Large intestine (tissue), 3 donors: Measurements from ENCODE around the gene CASK. TPM values are rescaled to one million over a fixed set of nuclear protein-coding genes. Genes with fewer than 3 reads are reported as not detected.
A peak's percentile ranks its signal among the peaks of the same experiment; 100 is the strongest.
"Not testable (repeated sequence)": the region's sequence is repeated elsewhere in the genome, so short reads cannot be mapped to it uniquely, and the experiment has no call there.

Source experiments
- DNase-seq, 2 donors: peaks; one replicate each; pipeline versions ENCODE4 v3.0.0 to v3.0.0-alpha.2; 2013
- H3K27ac ChIP-seq: one replicate; pipeline ENCODE4 v1.5.1; 2013; ENCODE audit warnings: low read length
- H3K27me3 ChIP-seq: 2 replicates; pipeline ENCODE4 v1.6.1; 2013; ENCODE audit warnings: low read length; ENCODE audit not compliant: control insufficient read depth, insufficient read depth
- H3K36me3 ChIP-seq: 2 replicates; pipeline ENCODE4 v1.6.1; 2013; ENCODE audit warnings: low read length; ENCODE audit not compliant: control insufficient read depth, insufficient read depth
- H3K4me1 ChIP-seq: one replicate; pipeline ENCODE4 v1.6.1; 2013; ENCODE audit warnings: low read length; ENCODE audit not compliant: control insufficient read depth, insufficient read depth
- H3K4me3 ChIP-seq: one replicate; pipeline ENCODE4 v1.5.1; 2013; ENCODE audit warnings: low read length
- H3K9me3 ChIP-seq: one replicate; pipeline ENCODE4 v1.6.1; 2013; ENCODE audit warnings: mild to moderate bottlenecking, low read depth, low read length, moderate library complexity; ENCODE audit not compliant: control insufficient read depth
- WGBS: methylation state at CpG from one replicate; pipeline ENCODE4 v1.1.5; 2013; ENCODE audit warnings: low lambda C conversion rate; ENCODE audit not compliant: insufficient coverage; 5-methylcytosine and 5-hydroxymethylcytosine counted together
- polyA plus RNA-seq: library from polyadenylated mRNA; unstranded; fragments of 120-200 nt; gene quantifications from one replicate; pipeline ENCODE4 v1.2.1, GENCODE V29; 2013

The CASK gene
- polyA plus RNA-seq, 1 donor: 71.3 TPM

DNA sequence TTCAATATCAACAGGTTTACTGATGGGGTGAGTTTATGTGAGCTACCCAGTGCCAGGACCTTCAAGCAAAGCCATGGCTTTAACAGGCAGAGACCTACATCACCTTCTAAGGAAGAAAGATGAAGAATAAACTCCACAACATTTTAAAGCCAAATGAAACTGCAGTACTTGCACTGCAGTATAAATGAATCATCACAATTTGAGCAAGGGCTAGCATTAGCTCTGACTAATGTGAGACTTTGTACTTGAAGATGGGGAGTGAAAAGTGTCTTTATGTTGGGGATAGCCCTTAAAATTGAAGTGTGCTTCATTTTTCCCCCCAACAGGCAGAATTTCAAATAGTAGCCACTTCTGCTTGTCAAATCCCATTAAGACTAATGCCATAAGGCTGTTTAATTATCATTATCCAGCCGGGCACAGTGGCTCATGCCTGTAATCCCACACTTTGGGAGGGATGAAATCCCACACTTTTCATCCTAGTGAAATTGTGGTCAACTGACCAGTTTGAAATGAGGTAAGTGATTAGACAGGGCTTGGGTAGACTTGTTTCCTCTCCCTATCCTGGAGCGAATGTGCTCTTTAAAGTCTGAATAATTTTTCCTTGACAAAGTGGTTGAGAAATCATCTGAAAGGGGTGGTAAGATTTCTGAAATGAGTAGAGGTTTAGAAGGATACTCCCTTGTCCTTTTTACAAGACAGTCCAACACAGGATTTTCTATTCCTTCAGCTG, 261.8 kb downstream of the CASK start:
- H3K4me3 ChIP-seq: no peak overlapping the region
- no peak for DNase-seq
- H3K4me1 ChIP-seq: no peaks in the 10 kb centered on the region
- no peaks in the 10 kb centered on the region for H3K27me3 ChIP-seq
- peaks cover 32% of the 10 kb centered on the region for H3K36me3 ChIP-seq
- H3K9me3 ChIP-seq: no peaks in the 10 kb centered on the region
- WGBS: no CpG with 5 or more reads among the region's 2 CpGs
- H3K27ac ChIP-seq: no peak overlapping the region

- H3K36me3 ChIP-seq: peaks cover 52% of the 10 kb centered on the region
- H3K27ac ChIP-seq: no peak overlapping the region
- no peak for DNase-seq
- H3K27me3 ChIP-seq: no peaks in the 10 kb centered on the region
- H3K9me3 ChIP-seq: no peaks in the 10 kb centered on the region
- no peaks in the 10 kb centered on the region for H3K4me1 ChIP-seq
- no peak overlapping the region for H3K4me3 ChIP-seq
- no CpG with 5 or more reads among the region's 4 CpGs for WGBS
These were observed 267.7 kb downstream of the CASK start for GRCh38 chrX:41655631-41656030.

DNA sequence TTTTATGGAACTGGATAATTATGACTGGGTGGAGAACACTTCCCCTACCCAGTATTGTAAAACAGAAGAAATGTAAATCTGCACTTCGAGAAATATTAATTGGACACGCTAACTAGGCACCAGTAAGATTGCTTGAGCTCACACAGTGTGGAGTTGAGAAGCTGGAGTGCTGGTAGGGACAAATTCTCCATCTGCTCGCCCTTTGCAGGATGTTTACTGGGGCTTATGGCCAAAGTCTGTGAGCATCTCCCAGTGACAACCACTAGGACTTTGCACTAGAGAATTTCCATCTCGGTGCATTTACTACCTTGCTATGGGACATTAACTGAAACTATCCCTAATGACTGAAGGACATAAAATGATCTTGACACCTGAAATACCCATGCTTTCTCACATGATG, 268.3 kb downstream of the CASK start:
- peaks cover 52% of the 10 kb centered on the region for H3K36me3 ChIP-seq
- peak in 1 of 2 donors; percentile 4 for DNase-seq
- no CpG with 5 or more reads among the region's 4 CpGs for WGBS
- no peaks in the 10 kb centered on the region for H3K27me3 ChIP-seq
- H3K27ac ChIP-seq: no peak overlapping the region
- no peaks in the 10 kb centered on the region for H3K4me1 ChIP-seq
- no peaks in the 10 kb centered on the region for H3K9me3 ChIP-seq
- H3K4me3 ChIP-seq: no peak overlapping the region

DNA sequence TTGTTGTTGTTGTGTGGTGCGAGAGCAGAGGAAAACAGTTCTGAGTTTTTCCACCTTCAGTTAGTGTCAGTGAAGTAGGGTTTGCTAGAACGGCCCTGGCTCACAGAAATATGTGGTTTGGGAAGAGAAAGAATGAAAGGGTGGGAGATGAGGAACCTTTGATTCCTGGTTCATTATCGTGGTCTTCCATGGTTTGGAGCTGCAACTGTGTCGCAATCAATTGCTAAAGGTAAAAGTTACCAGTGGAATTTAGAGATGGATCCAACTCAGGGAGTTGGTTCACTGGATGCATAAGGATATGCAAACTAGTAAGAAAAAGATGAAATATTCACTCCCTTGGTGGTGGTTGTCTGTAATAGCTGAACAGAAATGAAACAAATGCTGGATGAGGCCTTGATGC, 270.2 kb downstream of the CASK start:
- no peak overlapping the region for H3K4me3 ChIP-seq
- no peak for DNase-seq
- H3K36me3 ChIP-seq: peaks cover 39% of the 10 kb centered on the region
- no peak overlapping the region for H3K27ac ChIP-seq
- H3K9me3 ChIP-seq: no peaks in the 10 kb centered on the region
- H3K27me3 ChIP-seq: no peaks in the 10 kb centered on the region
- no peaks in the 10 kb centered on the region for H3K4me1 ChIP-seq
- WGBS: no CpG with 5 or more reads among the region's 4 CpGs

- not testable (repeated sequence) for H3K27ac ChIP-seq, DNase-seq, H3K4me1 ChIP-seq, H3K27me3 ChIP-seq, H3K4me3 ChIP-seq, H3K9me3 ChIP-seq, H3K36me3 ChIP-seq
- WGBS: no CpG with 5 or more reads among the region's 2 CpGs
These were observed 277.2 kb downstream of the CASK start for GRCh38 chrX:41646201-41646600.

DNA sequence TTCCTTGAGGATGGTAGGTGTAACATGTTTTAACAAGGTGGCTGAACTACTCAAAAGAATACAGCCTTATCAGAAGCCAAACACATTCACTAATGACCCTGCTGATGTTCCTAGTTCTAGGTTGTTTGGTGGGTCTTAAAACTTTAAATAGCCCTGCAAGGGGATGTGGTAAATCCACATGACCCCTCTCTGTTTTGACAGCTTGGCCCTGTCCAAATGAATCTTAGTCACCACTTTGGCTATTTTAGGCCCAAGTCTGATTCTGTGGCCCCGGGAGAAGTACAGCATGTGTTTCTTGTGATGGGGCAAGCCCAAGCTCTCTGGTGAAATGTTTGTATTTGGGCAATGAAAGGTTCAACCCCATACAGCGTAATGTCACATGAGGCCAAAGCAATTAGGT, 289.1 kb downstream of the CASK start:
- Histone ChIP-seq H3K4me1 (no peaks in the 10 kb centered on the region), H3K36me3 (peaks cover 8% of the 10 kb centered on the region), H3K27me3 (no peaks in the 10 kb centered on the region), H3K27ac (no peak overlapping the region), H3K4me3 (no peak overlapping the region), H3K9me3 (no peaks in the 10 kb centered on the region)
- DNase-seq: no peak
- WGBS: no CpG with 5 or more reads among the region's 2 CpGs

GRCh38 chrX:41630091-41630490, 293.3 kb downstream of the CASK start:
- H3K27me3 ChIP-seq: no peaks in the 10 kb centered on the region
- no peak overlapping the region for H3K27ac ChIP-seq
- H3K4me1 ChIP-seq: no peaks in the 10 kb centered on the region
- no peak for DNase-seq
- WGBS: no CpG with 5 or more reads among the region's 2 CpGs
- no peaks in the 10 kb centered on the region for H3K9me3 ChIP-seq
- H3K36me3 ChIP-seq: peaks cover 11% of the 10 kb centered on the region
- H3K4me3 ChIP-seq: no peak overlapping the region

DNA sequence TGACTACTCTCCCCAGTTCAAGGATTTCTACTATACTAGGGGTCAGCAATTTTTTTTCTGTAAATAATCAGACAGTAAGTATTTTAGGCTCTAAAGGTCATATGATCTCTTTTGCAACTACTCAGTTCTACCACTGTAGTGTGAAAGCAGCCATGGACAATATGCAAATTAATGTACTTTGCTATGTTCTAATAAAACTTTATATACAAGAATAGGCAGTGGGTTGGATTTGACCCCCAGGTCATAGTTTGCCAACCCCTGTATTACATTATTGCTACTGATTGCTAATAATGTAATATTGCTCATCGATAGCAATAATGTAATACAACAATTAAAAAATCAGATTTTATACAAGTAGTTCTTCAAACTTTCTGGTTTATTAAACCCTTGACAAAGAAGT, 293.8 kb downstream of the CASK start:
- Histone ChIP-seq H3K27me3 (no peaks in the 10 kb centered on the region), H3K4me3 (no peak overlapping the region), H3K4me1 (no peaks in the 10 kb centered on the region), H3K27ac (no peak overlapping the region), H3K36me3 (peaks cover 14% of the 10 kb centered on the region), H3K9me3 (no peaks in the 10 kb centered on the region)
- no CpG with 5 or more reads among the region's 1 CpG for WGBS
- no peak for DNase-seq

- DNase-seq: peak; percentile 33 to 66
- Histone ChIP-seq H3K9me3 (no peaks in the 10 kb centered on the region), H3K27me3 (no peaks in the 10 kb centered on the region), H3K4me3 (peak overlapping the region; percentile 28), H3K27ac (peak overlapping the region; percentile 85), H3K4me1 (no peaks in the 10 kb centered on the region), H3K36me3 (peaks cover 14% of the 10 kb centered on the region)
- WGBS: no CpG with 5 or more reads among the region's 5 CpGs
These were observed 302.1 kb downstream of the CASK start for GRCh38 chrX:41621222-41621723.

DNA sequence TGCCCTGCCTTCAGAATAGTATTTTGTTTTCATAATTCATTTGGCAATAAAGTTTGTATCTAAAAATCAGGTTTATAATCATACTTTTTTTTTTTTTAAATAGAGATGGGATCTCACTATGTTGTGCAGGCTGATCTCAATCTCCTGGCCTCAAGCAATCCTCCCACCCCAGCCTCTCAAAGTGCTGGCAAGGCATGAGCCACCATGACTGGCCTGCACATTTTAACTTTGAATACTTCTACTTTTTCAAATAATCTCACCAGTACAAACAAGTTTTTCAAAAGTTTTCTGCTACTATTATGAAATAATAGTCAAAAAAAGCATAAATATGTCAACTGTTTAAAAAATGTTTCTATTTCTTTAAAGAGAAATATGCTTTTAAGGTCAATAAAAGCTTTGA, 304.1 kb downstream of the CASK start:
- Histone ChIP-seq H3K9me3 (no peaks in the 10 kb centered on the region), H3K4me1 (no peaks in the 10 kb centered on the region), H3K36me3 (peaks cover 6% of the 10 kb centered on the region), H3K27me3 (no peaks in the 10 kb centered on the region), H3K4me3 (no peak overlapping the region), H3K27ac (no peak overlapping the region)
- no peak for DNase-seq

- no peak for DNase-seq
- Histone ChIP-seq H3K27ac (no peak overlapping the region), H3K36me3 (no peaks in the 10 kb centered on the region), H3K27me3 (no peaks in the 10 kb centered on the region), H3K9me3 (no peaks in the 10 kb centered on the region), H3K4me3 (no peak overlapping the region), H3K4me1 (no peaks in the 10 kb centered on the region)
- WGBS: no CpG with 5 or more reads among the region's 3 CpGs
These were observed 306.4 kb downstream of the CASK start for GRCh38 chrX:41616935-41617334.
